ENCODE results near the gene VKORC1L1. TPM values are rescaled to one million over a fixed set of nuclear protein-coding genes. Genes with fewer than 3 reads are reported as not detected.
"Not testable (repeated sequence)": the region's sequence is repeated elsewhere in the genome, so short reads cannot be mapped to it uniquely, and the experiment has no call there.

Gene VKORC1L1
- 147 TPM for total RNA-seq
- long read RNA-seq, full-length matches to known transcripts, result 28 of 72 reads
- long read RNA-seq, partial matches to known transcripts, result 1 of 72 reads
- long read RNA-seq, other reads (novel, unspliced or antisense), result 43 of 72 reads

- peak; percentile 99 for DNase-seq (ENCODE audit: low spot score)
These were observed at the start of gene VKORC1L1 for GRCh38 chr7:65872776-65873581. TSS of gene VKORC1L1 (plus strand) at chr7:65873074. CDS start at chr7:65873372, 298 bp downstream.

GRCh38 chr7:65827366-65827765 lies 45.5 kb upstream of the VKORC1L1 start:
- DNase-seq (ENCODE audit: low spot score), result peak; percentile 14

- no peak for DNase-seq (ENCODE audit: low spot score)
These were observed 40.6 kb upstream of the VKORC1L1 start for GRCh38 chr7:65832281-65832680.

- DNase-seq (ENCODE audit: low spot score), result not testable (repeated sequence)
These were observed 36.2 kb upstream of the VKORC1L1 start for GRCh38 chr7:65836684-65837083.

- not testable (repeated sequence) for DNase-seq (ENCODE audit: low spot score)
These were observed 35.3 kb upstream of the VKORC1L1 start for GRCh38 chr7:65837541-65837956.

GRCh38 chr7:65839846-65840245 lies 33.0 kb upstream of the VKORC1L1 start:
- DNase-seq (ENCODE audit: low spot score), result no peak

GRCh38 chr7:65840446-65840845 lies 32.4 kb upstream of the VKORC1L1 start:
- no peak for DNase-seq (ENCODE audit: low spot score)

- not testable (repeated sequence) for DNase-seq (ENCODE audit: low spot score)
These were observed 29.3 kb upstream of the VKORC1L1 start for GRCh38 chr7:65843616-65844015.

GRCh38 chr7:65846008-65846570 lies 26.8 kb upstream of the VKORC1L1 start:
- DNase-seq (ENCODE audit: low spot score), result peak; percentile 28

GRCh38 chr7:65853426-65853825 lies 19.4 kb upstream of the VKORC1L1 start:
- DNase-seq (ENCODE audit: low spot score), result peak; percentile 8

- peak; percentile 43 for DNase-seq (ENCODE audit: low spot score)
These were observed 19.0 kb upstream of the VKORC1L1 start for GRCh38 chr7:65853892-65854291.

GRCh38 chr7:65857321-65857894 lies 15.5 kb upstream of the VKORC1L1 start:
- peak; percentile 49 for DNase-seq (ENCODE audit: low spot score)

- not testable (repeated sequence) for DNase-seq (ENCODE audit: low spot score)
These were observed 14.2 kb upstream of the VKORC1L1 start for GRCh38 chr7:65858660-65859059.

GRCh38 chr7:65866244-65866643 lies 6.6 kb upstream of the VKORC1L1 start:
- DNase-seq (ENCODE audit: low spot score), result not testable (repeated sequence)

GRCh38 chr7:65867681-65868080 lies 5.2 kb upstream of the VKORC1L1 start:
- not testable (repeated sequence) for DNase-seq (ENCODE audit: low spot score)

- not testable (repeated sequence) for DNase-seq (ENCODE audit: low spot score)
These were observed 3.6 kb upstream of the VKORC1L1 start for GRCh38 chr7:65869312-65869711.

GRCh38 chr7:65871451-65871850 lies 1.4 kb upstream of the VKORC1L1 start:
- DNase-seq (ENCODE audit: low spot score), result not testable (repeated sequence)

GRCh38 chr7:65873582-65874193 lies 814 bp downstream of the VKORC1L1 start:
- peak; percentile 91 for DNase-seq (ENCODE audit: low spot score)

GRCh38 chr7:65875715-65876114 lies 2.8 kb downstream of the VKORC1L1 start:
- DNase-seq (ENCODE audit: low spot score), result not testable (repeated sequence)

GRCh38 chr7:65879292-65880153 lies 6.6 kb downstream of the VKORC1L1 start:
- DNase-seq (ENCODE audit: low spot score), result not testable (repeated sequence)

Data from mesenteric fat pad (tissue), 1 donor.